HEK293 (cell line): ENCODE data around the gene DPP6.

Source experiments
- CTCF ChIA-PET: fragments of 350-600 bp; formaldehyde crosslinking; extraction: SDS; loops from one replicate; lab custom pipeline; 2021; ENCODE audit warnings: antibody characterized with exemption; lab: Yijun Ruan, JAX
- POLR2A ChIA-PET: fragments of 300-600 bp; formaldehyde crosslinking; extraction: SDS; loops from one replicate; lab custom pipeline; 2020; ENCODE audit warnings: antibody characterized with exemption, inconsistent platforms; lab: Yijun Ruan, JAX
- H3K27ac ChIP-seq: fragments of 200-500 bp; sonication (Bioruptor generic); 2 replicates; pipeline ENCODE4 v1.5.1; 2014; ENCODE audit warnings: low read depth, low read length, control low read depth, inconsistent platforms; ENCODE audit errors: extremely low read depth
- H3K36me3 ChIP-seq, 2 experiments: fragments of 200-500 bp in 1 of 2; sonication (Bioruptor generic) in 1 of 2; 1 replicate in 1 of 2; 2 replicates in 1 of 2; pipeline ENCODE4 v1.5.1; 2014 to 2017; ENCODE audit warnings: inconsistent platforms in 2 of 2, low read length in 2 of 2; ENCODE audit not compliant: control insufficient read depth in 2 of 2, insufficient read depth in 1 of 2
- H3K4me1 ChIP-seq: fragments of 200-500 bp; sonication (Bioruptor generic); 2 replicates; pipeline ENCODE4 v1.5.1; 2014; ENCODE audit warnings: mild to moderate bottlenecking, low read length, inconsistent platforms; ENCODE audit not compliant: control insufficient read depth, insufficient read depth
- H3K4me3 ChIP-seq: 2 replicates; pipeline ENCODE4 v1.5.1; 2011; ENCODE audit warnings: low read depth, mild to moderate bottlenecking, control low read depth, low read length, moderate library complexity
- H3K9me3 ChIP-seq: fragments of 200-500 bp; sonication (Bioruptor generic); 2 replicates; pipeline ENCODE4 v1.5.1; 2014; ENCODE audit warnings: low read depth, low read length, inconsistent platforms; ENCODE audit not compliant: control insufficient read depth, insufficient read depth
- AEBP2 ChIP-seq: fragments of 450-650 bp; formaldehyde crosslinking; IDR thresholded peaks from 2 replicates; pipeline ENCODE4 v1.5.1; 2016; ENCODE audit warnings: missing biosample characterization, missing genetic modification characterization, borderline replicate concordance
- HIC1 ChIP-seq: fragments of 450-650 bp; formaldehyde crosslinking; IDR thresholded peaks from 2 replicates; pipeline ENCODE4 v1.5.1; 2016; ENCODE audit warnings: missing biosample characterization, missing genetic modification characterization
- MZF1 ChIP-seq: fragments of 450-650 bp; formaldehyde crosslinking; IDR thresholded peaks from 2 replicates; pipeline ENCODE4 v1.5.1; 2017; ENCODE audit warnings: missing biosample characterization, missing genetic modification characterization, borderline replicate concordance
- PRDM1 ChIP-seq: fragments of 450-650 bp; formaldehyde crosslinking; IDR thresholded peaks from 2 replicates; pipeline ENCODE4; 2016; ENCODE audit warnings: missing biosample characterization, missing genetic modification characterization
- YY2 ChIP-seq: fragments of 450-650 bp; formaldehyde crosslinking; IDR thresholded peaks from 2 replicates; pipeline ENCODE4 v1.5.1; 2016; ENCODE audit warnings: missing biosample characterization, missing genetic modification characterization
- ZBTB10 ChIP-seq: fragments of 450-650 bp; formaldehyde crosslinking; IDR thresholded peaks from 2 replicates; pipeline ENCODE4 v1.5.1; 2016; ENCODE audit warnings: missing biosample characterization, missing genetic modification characterization
- ZBTB11 ChIP-seq: fragments of 450-650 bp; formaldehyde crosslinking; conservative IDR thresholded peaks from 2 replicates; pipeline ENCODE4 v1.5.1; 2016; ENCODE audit warnings: low read depth, missing biosample characterization, missing genetic modification characterization
- ZFP41 ChIP-seq: fragments of 450-650 bp; formaldehyde crosslinking; IDR thresholded peaks from 2 replicates; pipeline ENCODE4 v1.5.1; 2016; ENCODE audit warnings: missing biosample characterization, missing genetic modification characterization, borderline replicate concordance
- ZNF121 ChIP-seq: fragments of 450-650 bp; formaldehyde crosslinking; IDR thresholded peaks from 2 replicates; pipeline ENCODE4 v1.5.1; 2016; ENCODE audit warnings: missing biosample characterization, missing genetic modification characterization
- ZNF214 ChIP-seq: fragments of 450-650 bp; formaldehyde crosslinking; IDR thresholded peaks from 2 replicates; pipeline ENCODE4 v1.5.1; 2017; ENCODE audit warnings: missing biosample characterization, mild to moderate bottlenecking, missing genetic modification characterization, borderline replicate concordance
- ZNF23 ChIP-seq: fragments of 450-650 bp; formaldehyde crosslinking; IDR thresholded peaks from 2 replicates; pipeline ENCODE4 v1.5.1; 2016; ENCODE audit warnings: missing biosample characterization, missing genetic modification characterization, borderline replicate concordance
- ZNF366 ChIP-seq: fragments of 450-650 bp; formaldehyde crosslinking; conservative IDR thresholded peaks from 2 replicates; pipeline ENCODE4 v1.5.1; 2016; ENCODE audit warnings: missing biosample characterization, missing genetic modification characterization
- ZNF518A ChIP-seq: fragments of 450-650 bp; formaldehyde crosslinking; conservative IDR thresholded peaks from 2 replicates; pipeline ENCODE4 v1.5.1; 2016; ENCODE audit warnings: low read depth, missing biosample characterization, missing genetic modification characterization
- ZNF521 ChIP-seq: fragments of 450-650 bp; formaldehyde crosslinking; IDR thresholded peaks from 2 replicates; pipeline ENCODE4 v1.5.1; 2017; ENCODE audit warnings: missing biosample characterization, mild to moderate bottlenecking, missing genetic modification characterization
- ZNF558 ChIP-seq: fragments of 450-650 bp; formaldehyde crosslinking; IDR thresholded peaks from 2 replicates; pipeline ENCODE4 v1.5.1; 2016; ENCODE audit warnings: missing biosample characterization, missing genetic modification characterization
- ZNF629 ChIP-seq: fragments of 450-650 bp; formaldehyde crosslinking; IDR thresholded peaks from 2 replicates; pipeline ENCODE4 v1.5.1; 2017; ENCODE audit warnings: missing biosample characterization, missing genetic modification characterization
- ZNF654 ChIP-seq: fragments of 450-650 bp; formaldehyde crosslinking; IDR thresholded peaks from 2 replicates; pipeline ENCODE4 v1.5.1; 2016; ENCODE audit warnings: low read depth, missing biosample characterization, missing genetic modification characterization
- ZNF707 ChIP-seq: fragments of 450-650 bp; formaldehyde crosslinking; IDR thresholded peaks from 2 replicates; pipeline ENCODE4 v1.5.1; 2016; ENCODE audit warnings: missing biosample characterization, missing genetic modification characterization
- ZNF837 ChIP-seq: fragments of 450-650 bp; formaldehyde crosslinking; IDR thresholded peaks from 2 replicates; pipeline ENCODE4 v1.5.1; 2016; ENCODE audit warnings: missing biosample characterization, missing genetic modification characterization
- ZSCAN5A ChIP-seq: fragments of 450-650 bp; formaldehyde crosslinking; IDR thresholded peaks from 2 replicates; pipeline ENCODE4 v1.5.1; 2016; ENCODE audit warnings: missing biosample characterization, missing genetic modification characterization

The DPP6 gene

GRCh38 chr7:154579711-154580110, 527.5 kb downstream of the DPP6 start:
- TF ChIP-seq ZSCAN5A (tag by site-specific recombination) (no peak), AEBP2 (tag by site-specific recombination) (no peak), ZNF558 (no peak), ZBTB10 (tag by site-specific recombination) (no peak), YY2 (no peak), ZBTB11 (tag by site-specific recombination) (no peak), ZNF654 (tag by site-specific recombination) (no peak), PRDM1 (tag by site-specific recombination) (no peak), HIC1 (no peak), MZF1 (tag by site-specific recombination) (no peak), ZNF366 (tag by site-specific recombination) (no peak), ZNF521 (no peak), ZNF629 (tag by site-specific recombination) (no peak), ZNF121 (tag by site-specific recombination) (no peak), ZNF518A (no peak), ZFP41 (tag by site-specific recombination) (no peak), ZNF214 (tag by site-specific recombination) (no peak), ZNF23 (no peak), ZNF707 (tag by site-specific recombination) (no peak), ZNF837 (no peak)

More at GRCh38 chr7:154579711-154580110, 527.5 kb downstream of the DPP6 start:
- CTCF ChIA-PET, result no interaction called here
- Histone ChIP-seq H3K36me3 (no peaks in the 10 kb centered on the region), H3K4me1 (no peaks in the 10 kb centered on the region), H3K27ac (no peak overlapping the region), H3K4me3 (no peak overlapping the region), H3K9me3 (no peaks in the 10 kb centered on the region)
- POLR2A ChIA-PET, result no interaction called here
